Transverse colon (tissue), 4 donors: Measurements from ENCODE around the gene RNF5.

Source experiments
- POLR2A ChIP-seq: fragments of 450-650 bp; IDR thresholded peaks from one replicate; pipeline ENCODE4 v1.6.1; 2016; ENCODE audit warnings: antibody characterized with exemption, mild to moderate bottlenecking, moderate library complexity
- POLR2AphosphoS5 ChIP-seq, 3 donors: sonication (generic); formaldehyde crosslinking; IDR thresholded peaks; one replicate each; pipeline ENCODE4 v1.6.1; 2016; ENCODE audit warnings: antibody characterized with exemption in 3 of 3
- TF ChIP-seq, protein P1 (sequence below), 5 experiments: fragments of 200-600 bp in 3 of 5; fragments of 450-650 bp in 2 of 5; sonication (generic) in 3 of 5; IDR thresholded peaks; 1 replicate in 2 of 5; 2 replicates in 3 of 5; pipeline ENCODE4 v1.5.1; 2016 to 2017; ENCODE audit warnings: antibody characterized with exemption in 5 of 5, inconsistent platforms in 3 of 5, mild to moderate bottlenecking in 2 of 5, moderate library complexity in 1 of 5

- TF ChIP-seq, protein P1, sequence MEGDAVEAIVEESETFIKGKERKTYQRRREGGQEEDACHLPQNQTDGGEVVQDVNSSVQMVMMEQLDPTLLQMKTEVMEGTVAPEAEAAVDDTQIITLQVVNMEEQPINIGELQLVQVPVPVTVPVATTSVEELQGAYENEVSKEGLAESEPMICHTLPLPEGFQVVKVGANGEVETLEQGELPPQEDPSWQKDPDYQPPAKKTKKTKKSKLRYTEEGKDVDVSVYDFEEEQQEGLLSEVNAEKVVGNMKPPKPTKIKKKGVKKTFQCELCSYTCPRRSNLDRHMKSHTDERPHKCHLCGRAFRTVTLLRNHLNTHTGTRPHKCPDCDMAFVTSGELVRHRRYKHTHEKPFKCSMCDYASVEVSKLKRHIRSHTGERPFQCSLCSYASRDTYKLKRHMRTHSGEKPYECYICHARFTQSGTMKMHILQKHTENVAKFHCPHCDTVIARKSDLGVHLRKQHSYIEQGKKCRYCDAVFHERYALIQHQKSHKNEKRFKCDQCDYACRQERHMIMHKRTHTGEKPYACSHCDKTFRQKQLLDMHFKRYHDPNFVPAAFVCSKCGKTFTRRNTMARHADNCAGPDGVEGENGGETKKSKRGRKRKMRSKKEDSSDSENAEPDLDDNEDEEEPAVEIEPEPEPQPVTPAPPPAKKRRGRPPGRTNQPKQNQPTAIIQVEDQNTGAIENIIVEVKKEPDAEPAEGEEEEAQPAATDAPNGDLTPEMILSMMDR (IDR thresholded peaks at IDR 0.05), result no peak
- TF ChIP-seq POLR2AphosphoS5 (IDR thresholded peaks at IDR 0.05), result peak; percentile 97 to 99 (median 99)
- TF ChIP-seq POLR2A, result peak; percentile 99
These were observed 17.9 kb downstream of the RNF5 start for GRCh38 chr6:32195902-32196681.
